Renal cortex interstitium (tissue), 11 donors: ENCODE results near the gene TTC23. TPM values are rescaled to one million over a fixed set of nuclear protein-coding genes. Genes with fewer than 3 reads are reported as not detected.
A peak's percentile ranks its signal among the peaks of the same experiment; 100 is the strongest.
"Not testable (repeated sequence)": the region's sequence is repeated elsewhere in the genome, so short reads cannot be mapped to it uniquely, and the experiment has no call there.

Experiments used
- DNase-seq, 11 donors: peaks; one replicate each; pipeline ENCODE4 v3.0.0-alpha.2; 2013; ENCODE audit warnings: low read depth in 9 of 11, low spot score in 4 of 11; ENCODE audit errors: extremely low read depth in 1 of 11
- polyA plus RNA-seq, 3 donors: library from polyadenylated mRNA; unstranded; fragments of 120-200 nt; gene quantifications; one replicate each; pipeline ENCODE4 v1.2.1, GENCODE V29; 2013; ENCODE audit not compliant: insufficient read length in 3 of 3

TTC23 gene
- polyA plus RNA-seq, 3 donors = 29.3 to 35.4 (median 32.3) TPM

- DNase-seq = peak; percentile 98 to 100 (median 99)
These were observed 1.8 kb upstream of the TTC23 start, which contains the start of gene LRRC28 for GRCh38 chr15:99250857-99251841. Gene LRRC28 (plus strand): TSS chr15:99251481. CDS start chr15:99255958, 4,477 bp downstream.

GRCh38 chr15:99250494-99250856 is 1.1 kb upstream of the TTC23 start:
- no peak for DNase-seq

- DNase-seq = peak in 1 of 11 donors; percentile 3
These were observed 620 bp upstream of the TTC23 start for GRCh38 chr15:99250001-99250400.

DNA sequence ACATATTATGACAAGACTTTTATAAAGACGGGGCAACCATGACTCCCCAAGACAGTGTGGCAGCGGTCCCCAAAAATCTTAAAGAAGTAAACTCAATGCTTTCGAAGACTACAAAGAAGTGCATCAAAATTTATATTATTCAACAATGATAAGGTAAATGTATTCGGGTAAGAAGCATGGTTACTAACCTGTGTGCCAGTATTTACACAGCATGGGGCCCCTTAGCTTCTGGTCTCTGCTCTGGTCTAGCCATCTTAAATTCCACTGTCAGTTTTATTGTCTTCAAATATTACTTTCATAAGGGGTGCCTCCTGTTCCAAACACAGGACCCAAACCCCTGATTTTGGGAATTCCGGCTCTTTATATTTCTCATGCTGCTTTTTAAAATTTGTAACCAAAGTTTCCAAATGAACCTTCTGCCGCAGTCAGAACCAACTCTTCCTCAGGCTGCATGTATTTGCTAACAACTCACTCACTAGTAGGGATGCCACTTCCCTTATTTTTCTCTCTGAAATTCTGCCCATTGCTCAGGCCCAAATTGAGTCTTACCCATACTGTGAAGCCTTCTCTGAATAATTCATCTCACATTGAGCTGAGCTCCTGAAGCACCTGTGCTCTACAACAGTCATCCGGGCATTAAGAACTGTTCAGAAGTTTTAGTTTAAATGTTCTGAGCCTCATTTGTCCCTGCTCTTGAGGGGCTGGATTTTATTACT is 1.2 kb downstream of the TTC23 start:
- DNase-seq = no peak

GRCh38 chr15:99247062-99247461 is 2.3 kb downstream of the TTC23 start:
- DNase-seq = no peak

- DNase-seq = no peak
These were observed 5.1 kb downstream of the TTC23 start for GRCh38 chr15:99244306-99244705.

DNA sequence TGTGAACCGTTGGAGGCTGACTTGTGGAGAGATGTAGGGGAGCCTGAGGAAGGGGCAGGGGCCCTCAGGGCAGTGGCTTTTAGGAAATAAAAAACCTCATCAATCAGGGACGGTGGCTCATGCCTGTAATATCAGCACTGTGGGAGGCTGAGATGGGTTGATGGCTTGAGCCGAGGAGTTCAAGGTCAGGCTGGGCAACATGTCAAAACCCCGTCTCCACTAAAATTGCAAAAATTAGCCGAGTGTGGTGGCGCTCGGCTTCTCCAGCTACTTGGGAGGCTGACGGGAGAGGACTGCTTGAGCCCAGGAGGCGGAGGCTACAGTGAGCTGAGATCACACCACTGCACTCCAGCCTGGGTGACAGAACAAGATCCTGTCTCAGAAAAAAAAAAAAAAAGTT is 7.6 kb downstream of the TTC23 start:
- no peak for DNase-seq

- no peak for DNase-seq
These were observed 9.7 kb downstream of the TTC23 start for GRCh38 chr15:99239545-99240198.

DNA sequence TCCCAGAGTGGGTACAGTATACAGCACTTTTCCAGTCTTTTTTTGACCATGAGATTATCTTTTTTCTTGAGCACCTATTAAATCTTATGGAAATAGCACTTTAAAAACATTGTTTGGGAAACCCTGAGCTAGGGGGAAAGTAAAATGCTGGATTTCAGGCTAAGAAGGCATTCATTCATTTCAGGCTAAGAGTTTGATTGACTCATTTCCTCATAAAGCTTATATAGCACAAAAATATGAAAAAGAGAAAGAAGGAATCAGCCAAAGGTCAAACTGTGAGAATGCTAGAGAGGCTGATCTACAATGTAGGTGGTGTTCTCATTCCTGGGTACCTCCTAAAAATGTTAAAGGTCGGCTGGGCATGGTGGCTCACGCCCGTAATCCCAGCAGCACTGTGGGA is 10.5 kb downstream of the TTC23 start:
- no peak for DNase-seq

DNA sequence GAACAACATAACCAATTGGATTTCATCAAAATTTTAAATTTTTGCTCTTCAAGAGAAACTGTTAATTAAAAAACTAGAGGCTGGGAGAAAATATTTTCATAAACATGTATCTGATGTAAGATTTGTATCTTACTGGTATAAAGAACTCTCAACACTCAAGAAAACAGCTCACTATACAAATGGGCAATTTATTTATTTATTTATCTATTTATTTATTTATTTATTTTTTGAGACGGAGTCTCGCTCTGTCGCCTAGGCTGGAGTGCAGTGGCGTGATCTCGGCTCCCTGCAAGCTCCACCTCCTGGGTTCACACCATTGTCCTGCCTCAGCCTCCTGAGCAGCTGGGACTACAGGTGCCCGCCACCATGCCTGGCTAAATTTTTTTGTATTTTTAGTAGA is 15.2 kb downstream of the TTC23 start:
- DNase-seq = not testable (repeated sequence)

- DNase-seq = no peak
These were observed 16.6 kb downstream of the TTC23 start for GRCh38 chr15:99232740-99233139.

GRCh38 chr15:99230867-99231266 is 18.5 kb downstream of the TTC23 start:
- no peak for DNase-seq

DNA sequence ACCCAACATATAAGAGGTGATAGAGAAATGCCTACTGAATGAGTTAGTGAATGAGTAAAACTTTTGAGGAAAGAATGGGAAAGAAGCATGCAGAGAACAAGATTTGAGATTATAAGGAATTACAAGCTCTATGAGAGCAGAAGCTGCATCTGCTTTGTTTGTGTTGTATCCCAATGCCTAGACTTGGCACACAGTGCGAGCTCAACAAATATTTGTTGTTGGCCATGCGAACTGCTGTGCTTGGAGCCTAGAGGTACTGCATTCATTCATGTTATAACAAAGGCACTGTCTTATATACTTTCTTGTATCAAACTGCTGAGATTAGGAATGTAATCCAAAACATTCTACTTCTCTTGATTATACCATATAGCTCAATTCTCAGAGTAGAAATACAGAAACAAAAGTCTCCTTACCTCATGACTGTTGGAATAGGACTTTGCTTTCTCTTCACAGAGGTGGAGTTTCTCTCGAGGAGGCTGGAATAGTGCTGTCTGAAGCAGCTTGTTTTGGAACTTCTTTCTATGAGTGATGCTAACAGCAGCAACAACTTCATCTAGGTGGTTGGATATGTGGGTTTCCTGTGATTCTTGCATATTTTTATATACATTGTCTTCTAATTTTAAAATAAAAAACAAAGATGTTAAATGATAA is 21.1 kb downstream of the TTC23 start:
- DNase-seq = no peak

DNA sequence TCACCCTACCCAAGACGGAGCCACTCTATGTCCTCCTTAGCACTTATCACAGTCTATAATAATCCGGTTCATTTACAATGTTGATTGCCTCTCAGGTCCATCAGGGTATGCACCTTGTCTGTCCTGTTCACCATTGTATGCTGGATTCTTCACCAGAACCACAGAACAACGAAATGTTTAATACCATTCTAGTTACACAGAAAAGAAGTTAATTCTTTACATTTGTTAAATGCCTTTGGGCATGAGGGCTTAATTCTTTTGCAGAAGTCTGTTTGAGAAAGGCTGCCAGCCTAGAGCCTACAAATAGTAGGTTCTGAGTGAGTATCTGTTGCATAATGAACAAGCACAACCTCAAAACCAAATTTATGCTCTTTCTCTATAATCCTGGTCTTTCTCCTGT is 22.6 kb downstream of the TTC23 start:
- DNase-seq = no peak

DNA sequence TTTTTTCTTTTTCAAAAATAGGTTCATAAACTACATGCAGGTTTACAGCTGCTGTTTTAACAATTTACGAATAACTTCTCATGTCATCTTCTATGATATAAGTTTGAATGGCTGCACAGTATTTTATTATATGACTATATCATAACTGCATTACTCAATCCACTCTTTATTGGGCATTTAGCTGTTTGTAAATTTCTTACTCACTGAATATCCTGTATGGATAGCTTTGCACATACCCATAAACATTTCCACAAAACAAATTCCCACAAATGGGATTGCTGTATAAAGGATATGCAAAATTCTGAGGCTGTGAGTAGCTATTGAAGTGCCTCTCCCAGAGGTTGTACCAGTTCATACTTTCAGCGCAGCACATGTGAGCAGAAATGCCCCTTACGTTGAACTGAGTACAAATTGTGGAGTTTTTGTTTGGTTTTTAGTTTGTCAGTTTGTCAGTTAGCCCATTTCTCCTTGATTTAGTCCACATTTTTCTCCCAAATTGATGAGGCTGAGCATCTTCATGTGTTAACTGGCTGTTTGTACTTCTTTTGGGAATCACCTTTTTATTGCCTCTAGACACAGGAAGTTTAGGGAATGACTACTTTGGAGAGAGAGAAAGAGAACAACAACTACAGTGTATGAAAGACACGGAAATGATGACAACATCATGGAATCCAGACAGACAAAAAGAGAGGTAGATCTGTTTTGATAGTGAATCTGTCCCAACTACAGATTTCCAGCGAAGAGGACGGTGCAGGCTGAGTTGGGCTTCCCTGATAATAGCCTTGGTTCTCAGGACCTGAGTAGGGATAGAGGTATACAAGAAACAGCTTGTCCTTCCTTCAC is 24.8 kb downstream of the TTC23 start:
- no peak for DNase-seq

DNA sequence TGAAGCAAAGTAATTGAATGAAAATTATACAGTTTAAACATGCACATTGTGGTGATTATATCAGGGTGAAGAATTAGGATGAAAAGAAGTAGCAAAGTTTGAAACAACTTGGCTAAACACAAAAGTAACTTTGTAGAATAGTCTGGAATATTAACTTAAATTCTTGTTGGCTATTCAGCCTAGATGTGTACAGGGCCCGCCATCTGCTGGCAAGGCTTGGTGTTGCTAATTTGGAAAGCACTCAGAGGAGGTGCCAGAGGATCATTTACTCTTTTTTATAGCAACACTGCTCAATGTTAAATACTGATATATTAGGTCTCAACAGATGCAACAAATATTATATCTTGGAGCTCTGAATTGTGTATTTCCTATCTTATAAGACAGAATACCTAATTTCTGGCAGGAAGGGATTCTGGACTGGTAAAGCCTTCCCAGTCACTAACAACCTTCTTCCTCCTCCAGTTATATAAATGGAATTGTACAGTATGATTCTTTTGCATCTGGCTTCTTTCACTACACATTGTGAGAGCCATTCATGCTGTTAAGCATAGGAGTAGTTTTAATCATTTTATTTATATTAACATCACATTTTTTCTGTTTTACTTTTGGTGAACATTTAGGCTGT is 36.1 kb downstream of the TTC23 start:
- DNase-seq = peak in 10 of 11 donors; percentile 17 to 65 (median 42)

DNA sequence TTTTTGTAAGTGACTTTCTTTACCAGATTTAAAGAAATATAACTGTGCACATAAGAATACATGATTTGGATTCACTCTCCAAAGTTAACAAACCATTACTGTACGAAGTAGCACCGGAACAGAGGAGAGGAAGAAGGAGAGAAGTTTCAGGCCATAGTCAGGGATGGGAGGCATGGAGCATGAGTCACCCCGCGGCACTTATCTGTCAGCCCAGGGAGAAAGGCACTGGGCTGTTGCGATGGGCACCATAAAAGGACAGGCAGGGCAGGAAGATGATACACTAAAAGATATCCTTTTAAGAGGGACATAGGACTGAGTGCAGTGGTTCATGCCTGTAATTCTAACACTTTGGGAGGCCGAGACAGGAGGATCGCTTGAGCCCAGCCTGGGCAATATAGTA is 37.0 kb downstream of the TTC23 start:
- DNase-seq = no peak

GRCh38 chr15:99211926-99212325 is 37.5 kb downstream of the TTC23 start:
- no peak for DNase-seq
